ENCODE data around the gene ANKRD61. TPM values are rescaled to one million over a fixed set of nuclear protein-coding genes. Genes with fewer than 3 reads are reported as not detected.
"Not testable (repeated sequence)": the region's sequence is repeated elsewhere in the genome, so short reads cannot be mapped to it uniquely, and the experiment has no call there.

Gene ANKRD61
- total RNA-seq, 1 experiment from 2014 or later = 0.23 TPM

DNA sequence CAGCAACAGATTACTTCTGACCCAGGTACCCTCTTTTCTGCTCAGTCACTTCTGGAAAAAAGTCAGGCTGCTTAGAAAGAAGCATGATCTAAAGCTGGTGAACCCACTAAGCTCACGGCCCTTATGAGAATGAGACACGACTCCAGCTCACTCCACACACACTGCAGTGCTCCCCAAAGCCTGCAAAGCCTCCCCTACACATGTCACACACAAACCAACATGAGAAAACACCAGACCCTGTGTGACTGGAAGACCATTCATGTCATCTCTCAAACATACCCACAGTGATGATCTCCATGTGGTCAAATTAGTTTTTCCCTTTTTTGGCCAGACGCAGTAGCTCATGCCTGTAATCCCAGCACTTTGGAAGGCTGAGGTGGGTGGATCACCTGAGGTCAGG, 391 bp downstream of the ANKRD61 start:
- no peak for DNase-seq (ENCODE audit: low read depth)

DNA sequence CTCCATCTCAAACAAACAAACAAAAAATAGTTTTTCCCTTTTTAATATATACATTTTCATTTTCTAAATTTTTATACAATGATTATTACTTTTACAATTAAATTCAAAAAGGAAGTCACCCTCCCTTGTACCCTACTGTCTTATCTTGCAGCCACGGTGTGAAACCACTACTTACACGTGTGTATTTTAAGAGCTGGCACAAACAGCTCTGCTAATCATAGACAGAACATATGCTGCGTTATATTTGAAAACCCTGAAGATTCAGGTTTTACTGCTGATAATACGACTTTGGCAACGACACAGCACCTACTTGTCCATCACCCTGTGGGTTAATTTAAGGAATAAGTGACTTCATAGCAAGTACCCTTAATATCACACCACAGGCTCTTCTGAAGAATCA, 991 bp downstream of the ANKRD61 start:
- no peak for DNase-seq (ENCODE audit: low read depth)

DNA sequence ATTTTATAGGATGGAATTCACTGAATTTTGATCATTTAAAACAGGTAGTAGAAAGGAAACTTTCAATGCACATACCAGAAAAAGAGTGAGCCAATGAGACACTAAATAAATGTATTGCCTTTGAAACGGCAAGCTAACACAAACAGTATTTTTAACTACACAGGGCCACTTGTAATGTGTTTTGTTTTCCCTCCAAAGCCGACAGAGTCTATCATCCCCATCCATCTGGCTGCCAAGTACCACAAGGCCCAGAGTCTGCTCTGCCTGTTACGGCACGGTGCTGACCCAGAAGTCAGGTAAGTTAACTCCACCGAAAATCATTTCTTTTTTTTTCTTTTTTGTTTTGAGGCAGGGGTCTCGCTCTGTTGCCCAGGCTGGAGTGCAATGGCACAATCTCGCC, 1.5 kb downstream of the ANKRD61 start:
- DNase-seq (ENCODE audit: low read depth) = no peak

DNA sequence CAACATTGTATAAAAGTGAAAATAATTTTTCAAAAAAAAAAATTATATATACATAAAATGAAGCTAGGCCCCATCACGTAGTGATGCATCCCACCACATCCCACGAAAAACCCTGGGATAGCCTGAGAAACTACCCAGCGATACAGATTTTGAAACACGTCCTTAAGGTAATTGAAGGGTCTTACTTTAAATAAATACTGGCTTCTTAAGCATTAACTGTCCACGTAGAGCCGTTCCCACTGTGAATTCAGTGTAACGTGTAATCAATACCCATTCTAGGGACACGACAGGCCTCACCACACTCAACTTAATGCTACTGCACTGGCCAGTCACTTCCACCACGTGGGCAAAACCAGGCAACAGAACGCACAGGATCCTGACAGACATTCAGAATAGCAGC, 4.0 kb downstream of the ANKRD61 start:
- DNase-seq (ENCODE audit: low read depth) = no peak

DNA sequence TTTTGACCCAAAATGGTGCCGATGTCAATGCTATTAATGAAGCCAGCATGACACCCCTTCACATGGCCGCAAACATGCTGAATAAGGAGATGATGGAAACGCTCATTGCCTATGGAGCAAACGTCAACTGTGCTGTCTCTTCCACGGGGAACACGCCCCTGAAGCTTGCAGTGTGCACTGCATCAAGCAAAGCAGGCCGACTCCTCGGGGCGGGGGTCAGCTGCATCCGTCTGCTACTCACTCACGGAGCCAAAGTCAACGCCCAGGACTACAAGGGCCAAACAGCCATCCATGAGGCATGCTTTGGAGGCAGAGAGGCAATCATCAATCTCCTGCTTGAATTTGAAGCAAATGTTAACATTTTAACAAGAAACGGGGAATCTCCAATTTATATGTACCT, 4.5 kb downstream of the ANKRD61 start:
- DNase-seq (ENCODE audit: low read depth) = no peak

DNA sequence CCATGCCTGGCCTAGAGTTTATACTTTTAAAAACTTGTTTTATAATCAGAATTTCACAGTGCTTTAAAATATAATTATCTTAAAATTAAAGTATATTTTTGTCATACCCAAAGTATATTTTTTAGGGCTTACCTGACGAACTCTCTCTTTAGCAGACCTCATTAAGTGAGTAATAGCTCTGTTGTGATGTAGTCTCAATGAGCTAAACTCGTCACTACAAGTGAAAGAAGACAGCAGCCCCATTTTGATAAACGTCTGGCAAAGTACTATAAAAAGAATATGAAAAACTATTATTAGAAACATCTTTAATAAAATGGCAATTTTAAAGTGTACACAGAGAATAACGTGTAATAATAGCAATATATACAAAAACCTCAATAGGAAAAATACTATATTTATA, 18.6 kb downstream of the ANKRD61 start:
- no peak for DNase-seq (ENCODE audit: low read depth)

DNA sequence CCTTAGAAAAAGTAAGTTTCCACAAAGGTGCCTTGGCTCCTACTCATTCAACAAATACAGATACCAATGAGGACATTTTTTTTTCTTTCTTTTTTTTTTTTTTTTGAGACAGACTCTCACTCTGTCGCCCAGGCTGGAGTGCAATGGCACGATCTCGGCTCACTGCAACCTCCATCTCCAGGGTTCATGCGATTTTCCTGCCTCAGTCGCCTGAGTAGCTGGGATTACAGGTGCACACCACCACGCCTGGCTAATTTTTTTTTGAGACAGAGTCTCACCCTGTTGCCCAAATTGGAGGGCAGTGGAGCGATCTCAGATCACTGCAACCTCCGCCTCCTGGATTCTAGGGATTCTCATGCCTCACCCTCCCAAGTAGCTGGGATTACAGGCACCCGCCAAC, 20.0 kb downstream of the ANKRD61 start:
- not testable (repeated sequence) for DNase-seq (ENCODE audit: low read depth)

DNA sequence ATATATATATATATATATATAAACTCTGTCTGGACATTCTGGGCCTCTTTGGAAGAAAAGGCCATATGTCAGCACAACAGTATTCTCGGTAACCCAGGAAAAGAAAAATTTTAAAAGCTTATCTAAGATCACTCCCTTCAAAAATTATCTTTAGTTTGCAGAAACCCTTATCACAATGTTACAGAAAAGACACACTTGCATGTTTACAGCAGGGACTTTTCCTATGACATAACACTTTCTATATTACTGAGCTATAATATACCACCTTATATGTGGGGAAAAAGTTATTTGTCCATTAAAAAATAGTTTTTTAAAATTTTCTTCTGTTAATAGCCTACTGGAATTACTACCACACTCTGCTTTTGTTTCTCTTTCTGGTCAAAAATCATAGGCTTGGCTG, 25.4 kb downstream of the ANKRD61 start:
- no peak for DNase-seq (ENCODE audit: low read depth)

DNA sequence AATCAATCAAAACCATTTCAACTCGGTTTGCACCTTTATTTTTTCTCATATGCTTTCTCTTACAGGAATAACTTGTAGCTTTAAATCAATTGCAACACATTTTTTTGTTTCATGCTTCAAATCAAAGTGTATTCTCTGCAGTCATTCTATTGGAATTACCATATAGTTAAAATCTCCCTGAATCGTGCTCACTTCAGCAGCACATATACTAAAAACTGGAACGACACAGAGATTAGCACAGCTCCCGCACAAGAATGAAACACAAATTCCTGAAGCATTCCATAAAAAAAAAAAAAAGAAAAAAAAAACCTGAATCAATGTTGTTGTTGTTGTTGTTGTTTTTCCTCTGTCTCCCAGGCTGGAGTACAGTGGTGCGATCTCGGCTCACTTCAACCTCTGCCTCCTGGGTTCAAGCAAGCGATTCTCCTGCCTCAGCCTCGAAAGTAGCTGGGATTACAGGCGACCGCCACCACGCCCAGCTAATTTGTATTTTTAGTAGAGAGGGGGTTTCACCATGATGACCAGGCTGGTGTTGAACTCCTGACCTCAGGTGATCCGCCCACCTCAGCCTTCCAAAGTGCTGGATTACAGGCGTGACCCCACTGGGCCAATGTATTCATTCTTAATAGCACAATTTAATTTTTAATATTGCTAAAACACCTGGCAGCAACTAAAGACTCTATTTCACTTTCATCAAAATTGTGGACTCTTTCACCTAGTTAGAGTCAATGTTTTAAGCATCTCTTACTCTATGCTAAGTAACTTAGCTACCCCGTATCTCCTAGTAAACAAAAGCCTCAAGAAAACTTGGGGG, 26.3 kb downstream of the ANKRD61 start:
- no peak for DNase-seq (ENCODE audit: low read depth)

DNA sequence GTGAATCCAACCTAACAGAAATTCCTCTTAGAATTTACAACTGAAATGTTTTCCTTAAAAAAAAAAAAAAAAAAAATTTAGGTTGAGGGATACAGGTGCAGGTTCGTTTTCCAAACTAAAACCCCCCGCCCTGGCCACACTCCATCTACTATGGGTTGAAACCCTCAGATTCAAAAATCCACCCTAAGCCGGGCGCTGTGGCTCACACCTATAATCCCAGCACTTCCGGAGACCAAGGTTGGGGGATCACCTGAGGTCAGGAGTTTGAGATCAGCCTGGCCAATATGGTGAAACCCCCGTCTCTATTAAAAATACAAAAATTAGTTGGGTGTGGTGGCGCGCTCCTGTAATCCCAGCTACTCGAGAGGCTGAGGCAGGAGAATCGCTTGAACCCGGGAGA, 28.8 kb downstream of the ANKRD61 start:
- not testable (repeated sequence) for DNase-seq (ENCODE audit: low read depth)

DNA sequence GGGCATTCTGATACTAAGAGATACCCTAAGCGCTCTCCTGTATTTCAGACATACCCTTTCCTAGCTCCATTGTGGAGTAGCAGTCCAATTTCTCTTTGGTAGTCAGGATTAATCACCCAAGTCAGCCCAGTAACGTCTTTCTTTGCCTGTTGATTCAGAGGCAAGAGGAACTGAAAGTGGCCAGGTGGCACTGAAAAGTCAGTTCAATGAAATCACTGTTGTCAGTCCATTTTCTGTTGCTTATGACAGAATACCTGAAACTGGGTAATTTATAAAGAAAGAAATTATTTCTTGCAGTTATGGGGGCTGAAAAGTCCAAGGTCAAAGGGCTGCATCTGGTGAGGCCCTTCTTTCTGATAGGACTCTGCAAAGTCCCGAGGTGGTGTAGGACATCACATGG, 40.2 kb downstream of the ANKRD61 start:
- no peak for DNase-seq (ENCODE audit: low read depth)

DNA sequence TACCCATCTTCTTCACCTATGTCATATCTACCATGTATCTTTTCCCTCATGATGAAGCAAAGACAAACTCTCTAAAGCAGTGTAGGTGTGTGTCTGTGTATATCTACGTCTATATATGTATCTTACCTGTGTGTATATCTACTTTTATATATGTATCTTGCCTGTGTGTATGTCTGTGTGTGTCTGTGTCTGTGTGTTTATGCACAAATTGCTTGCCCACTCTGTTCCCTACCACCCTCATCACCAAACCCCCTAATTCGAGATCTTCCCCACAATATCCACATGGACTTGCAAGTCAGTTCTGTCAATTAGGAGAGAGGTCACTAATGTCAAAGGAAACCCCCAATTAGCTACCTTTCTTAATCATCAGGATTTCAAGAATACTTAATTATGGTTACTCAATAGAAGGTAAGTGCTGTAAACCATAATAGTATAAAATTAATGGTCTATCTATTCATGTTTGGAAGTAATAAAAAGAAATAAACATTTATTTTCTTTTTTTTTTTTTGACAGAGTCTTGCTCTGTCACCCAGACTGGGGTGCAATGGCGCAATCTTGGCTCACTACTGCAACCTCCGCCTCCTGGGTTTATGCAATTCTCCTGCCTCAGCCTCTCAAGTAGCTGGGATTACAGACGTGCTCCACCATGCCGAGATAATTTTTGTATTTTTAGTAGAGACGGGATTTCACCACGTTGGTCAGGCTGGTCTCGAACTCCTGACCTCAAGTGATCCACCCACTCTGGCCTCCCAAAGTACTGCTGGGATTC, 43.6 kb downstream of the ANKRD61 start:
- DNase-seq (ENCODE audit: low read depth) = no peak

DNA sequence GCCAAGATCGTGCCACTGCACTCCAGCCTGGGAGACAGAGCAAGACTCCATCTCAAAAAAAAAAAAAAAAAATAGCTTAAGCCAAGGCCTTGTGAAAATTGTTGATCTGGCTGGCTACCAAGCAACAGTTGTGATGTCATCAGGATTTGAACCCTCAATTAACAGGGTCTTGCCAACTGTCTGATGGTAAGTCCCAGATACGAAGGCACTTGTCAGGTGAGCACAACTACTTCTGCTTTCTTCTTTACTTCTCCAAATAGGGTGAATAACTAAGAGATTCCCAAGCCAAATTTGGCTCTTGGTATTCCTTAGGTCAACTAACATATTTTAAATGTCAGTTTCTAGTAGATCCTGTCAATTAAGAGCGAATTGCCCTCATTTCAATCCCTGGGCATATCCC, 47.4 kb downstream of the ANKRD61 start:
- no peak for DNase-seq (ENCODE audit: low read depth)

DNA sequence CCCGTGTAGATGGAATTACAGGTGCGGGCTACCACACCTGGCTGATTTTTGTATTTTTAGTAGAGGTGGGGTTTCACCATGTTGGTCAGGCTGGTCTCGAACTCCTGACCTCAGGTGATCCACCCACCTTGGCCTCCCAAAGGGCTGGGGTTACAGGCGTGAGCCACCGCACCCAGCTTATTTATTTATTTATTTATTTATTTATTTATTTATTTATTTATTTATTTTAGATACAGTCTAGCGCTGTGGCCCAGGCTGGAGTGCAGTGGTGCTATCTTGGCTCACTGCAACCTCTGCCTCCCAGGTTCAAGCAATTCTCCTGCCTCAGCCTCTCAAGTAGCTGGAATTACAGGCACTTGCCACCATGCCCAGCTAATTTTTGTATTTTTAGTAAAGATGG, 51.9 kb downstream of the ANKRD61 start:
- not testable (repeated sequence) for DNase-seq (ENCODE audit: low read depth)

Other genes with a start within 250 kb of the ANKRD61 start
- 48.0 and 51.3 TPM in 2 replicates for gene RNF216, start 249.7 kb upstream of the ANKRD61 start, total RNA-seq (2014; rRNA removed)
- gene OCM, start 150.6 kb upstream of the ANKRD61 start, total RNA-seq (2014; rRNA removed) = not detected in 2 replicates
- gene CCZ1, start 132.6 kb upstream of the ANKRD61 start, total RNA-seq (2014; rRNA removed) = 102 and 121 TPM in 2 replicates
- gene RSPH10B, start 60.7 kb upstream of the ANKRD61 start, total RNA-seq (2014; rRNA removed) = 0.06 and 0.11 TPM in 2 replicates
- 24.8 and 28.1 TPM in 2 replicates for gene PMS2, start 22.3 kb upstream of the ANKRD61 start, total RNA-seq (2014; rRNA removed)
- 96.2 and 101 TPM in 2 replicates for gene AIMP2, start 22.1 kb upstream of the ANKRD61 start, total RNA-seq (2014; rRNA removed)
- gene EIF2AK1, start 27.8 kb downstream of the ANKRD61 start, total RNA-seq (2014; rRNA removed) = 133 and 138 TPM in 2 replicates
- gene USP42, start 73.6 kb downstream of the ANKRD61 start, total RNA-seq (2014; rRNA removed) = 6.5 and 6.6 TPM in 2 replicates
- gene CYTH3, start 241.2 kb downstream of the ANKRD61 start, total RNA-seq (2014; rRNA removed) = 23.9 and 32.7 TPM in 2 replicates